UCSD-AML1 (cell line): ENCODE measurements around the gene FAM170B.

Experiments
- DNase-seq: peaks from one replicate; lab custom pipeline; 2025; ENCODE audit not compliant: unreplicated experiment; lab: John Stamatoyannopoulos, UW

Gene FAM170B

DNA sequence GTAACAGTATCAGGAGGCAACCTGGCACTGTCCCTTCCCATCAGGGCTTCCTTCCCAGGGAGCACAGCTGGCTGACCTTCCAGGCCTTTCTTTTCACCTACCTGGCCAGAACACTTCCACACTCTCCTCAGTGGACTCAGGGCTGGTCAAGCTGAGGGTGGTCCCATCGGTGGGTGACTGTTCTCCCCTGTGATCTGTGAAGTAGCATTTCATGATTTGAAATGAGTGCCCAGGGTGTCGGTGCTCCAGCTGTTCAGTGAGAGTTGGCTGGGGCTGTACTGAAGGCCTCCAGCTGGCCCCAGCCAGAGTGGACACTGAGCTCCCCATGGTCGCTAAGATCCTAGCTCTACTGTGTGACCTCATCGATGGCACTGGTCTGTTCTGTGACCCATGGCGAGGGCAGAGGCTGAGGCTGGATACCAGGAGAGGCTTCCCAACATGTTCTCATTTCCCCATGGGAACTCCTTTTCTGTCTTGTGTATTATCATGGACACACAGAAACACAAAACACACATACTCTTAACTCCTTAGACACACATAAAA is at the start of gene FAM170B:
FAM170B (minus strand) TSS at position 316 of the 543 bp plus-strand sequence; CDS start at position 213, 103 bp downstream.
- DNase-seq: no peak

GRCh38 chr10:49182776-49183175 is 49.0 kb upstream of the FAM170B start:
- no peak for DNase-seq

GRCh38 chr10:49180444-49180860 is 46.6 kb upstream of the FAM170B start:
- no peak for DNase-seq

- DNase-seq: no peak
These were observed 46.0 kb upstream of the FAM170B start for GRCh38 chr10:49179699-49180443.

- no peak for DNase-seq
These were observed 45.0 kb upstream of the FAM170B start for GRCh38 chr10:49178489-49179471.

DNA sequence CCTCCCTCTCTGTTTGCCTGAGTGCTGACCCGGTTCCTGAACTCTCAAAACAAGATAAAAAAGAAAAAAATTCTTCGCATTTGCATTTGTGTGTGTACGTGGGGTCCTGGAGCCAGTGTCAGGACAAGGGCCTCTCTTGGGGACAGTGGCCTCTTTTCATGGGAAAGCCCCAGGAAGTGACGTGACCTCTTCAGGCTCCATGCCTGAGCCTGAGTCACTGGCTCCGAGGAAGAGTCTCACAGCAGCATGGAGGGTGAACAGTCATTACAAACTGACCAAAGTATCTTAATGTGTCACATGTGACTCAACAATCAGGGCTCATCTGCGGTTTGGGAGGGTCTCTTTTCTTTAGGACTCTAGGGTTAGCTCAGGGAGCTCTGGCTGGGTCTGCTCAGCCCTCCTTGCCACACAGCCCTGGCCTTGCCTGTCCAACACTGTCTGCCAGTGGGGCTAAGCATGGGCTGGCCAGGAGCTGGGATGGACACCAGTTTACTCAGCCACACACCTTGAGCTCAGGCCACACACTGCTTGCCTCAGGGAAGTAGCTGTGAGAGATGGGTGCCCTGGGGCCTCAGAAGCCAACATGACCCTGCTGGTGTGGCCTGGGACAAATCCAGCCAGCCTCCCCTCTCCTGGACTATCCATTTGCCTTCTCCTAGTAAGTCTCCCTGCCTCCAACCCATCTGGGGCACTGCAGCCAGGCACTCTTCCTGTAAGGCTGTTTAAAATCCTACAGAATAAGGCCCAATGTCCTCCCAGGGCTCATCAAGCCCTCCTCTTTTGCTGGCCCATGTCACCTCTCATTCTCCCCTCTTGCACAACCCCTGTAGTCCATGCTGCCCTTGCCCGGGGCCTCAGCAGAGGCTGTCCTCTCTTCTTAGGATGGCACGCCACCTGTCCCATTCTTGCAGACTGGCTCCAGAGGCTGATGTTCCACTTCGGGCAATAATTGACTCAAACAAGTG is 43.9 kb upstream of the FAM170B start:
- peak; percentile 51 for DNase-seq

GRCh38 chr10:49176310-49177268 is 42.8 kb upstream of the FAM170B start:
- no peak for DNase-seq

DNA sequence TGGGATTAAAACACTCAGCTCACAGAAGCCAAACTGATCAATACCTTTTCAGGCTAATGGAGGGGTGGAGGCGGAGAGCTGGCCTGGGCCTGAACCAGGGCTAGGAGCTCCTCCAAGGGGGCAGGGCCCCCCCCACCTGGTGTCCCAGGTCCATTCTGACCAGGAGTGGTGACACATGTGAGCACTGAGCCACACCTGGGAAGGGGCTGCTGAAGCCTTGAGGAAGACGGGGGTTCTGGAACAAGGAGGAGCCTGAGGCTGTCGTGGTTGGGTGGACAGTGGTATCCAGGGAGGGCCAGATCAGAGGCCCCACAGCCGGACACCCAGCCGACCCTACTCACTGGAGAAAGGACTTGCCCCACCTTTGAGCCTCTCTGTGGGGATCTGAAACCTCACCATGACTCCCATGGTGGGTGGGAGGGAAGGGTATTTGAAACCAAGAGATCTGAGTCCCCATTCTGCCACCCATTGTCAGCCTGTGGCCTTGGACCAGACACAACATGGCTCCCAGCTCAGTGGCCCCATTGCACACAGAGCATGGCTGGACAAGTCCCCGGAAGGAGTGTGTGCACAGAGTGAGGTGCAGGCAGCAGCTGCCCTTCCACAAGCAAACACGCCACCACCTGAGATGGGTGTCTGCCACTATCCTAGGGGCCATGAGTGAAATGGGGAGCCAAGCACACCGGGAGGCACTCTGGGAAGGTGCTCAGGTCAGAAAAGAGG is 41.9 kb upstream of the FAM170B start:
- no peak for DNase-seq

DNA sequence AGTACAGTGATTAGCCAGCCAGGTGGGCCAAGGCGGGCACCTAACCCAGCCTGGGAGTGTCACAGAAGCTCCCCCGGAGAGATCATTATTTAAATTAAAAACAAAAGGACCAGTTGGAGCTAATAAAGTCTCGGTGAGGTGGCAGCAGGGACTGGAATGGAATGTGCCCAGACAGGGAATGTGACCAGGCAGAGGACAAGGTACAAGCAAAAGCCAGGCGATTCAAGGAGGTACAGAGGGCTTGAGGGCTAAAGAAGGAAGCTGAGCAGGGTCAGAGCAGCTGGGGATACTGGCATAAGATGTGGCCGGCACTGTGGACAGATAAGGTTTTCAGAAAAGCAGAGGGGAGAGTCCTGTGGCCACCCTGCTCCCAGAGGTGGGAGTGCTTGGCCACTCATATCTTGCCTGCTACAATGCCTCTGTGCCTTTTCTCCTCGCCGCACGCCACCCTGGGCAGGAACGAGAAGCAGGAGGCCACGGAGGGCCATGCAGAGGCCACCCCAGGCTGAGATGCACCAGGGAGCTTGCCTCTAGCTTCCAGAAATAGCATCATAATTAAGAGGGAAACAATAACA is 41.2 kb upstream of the FAM170B start:
- no peak for DNase-seq

DNA sequence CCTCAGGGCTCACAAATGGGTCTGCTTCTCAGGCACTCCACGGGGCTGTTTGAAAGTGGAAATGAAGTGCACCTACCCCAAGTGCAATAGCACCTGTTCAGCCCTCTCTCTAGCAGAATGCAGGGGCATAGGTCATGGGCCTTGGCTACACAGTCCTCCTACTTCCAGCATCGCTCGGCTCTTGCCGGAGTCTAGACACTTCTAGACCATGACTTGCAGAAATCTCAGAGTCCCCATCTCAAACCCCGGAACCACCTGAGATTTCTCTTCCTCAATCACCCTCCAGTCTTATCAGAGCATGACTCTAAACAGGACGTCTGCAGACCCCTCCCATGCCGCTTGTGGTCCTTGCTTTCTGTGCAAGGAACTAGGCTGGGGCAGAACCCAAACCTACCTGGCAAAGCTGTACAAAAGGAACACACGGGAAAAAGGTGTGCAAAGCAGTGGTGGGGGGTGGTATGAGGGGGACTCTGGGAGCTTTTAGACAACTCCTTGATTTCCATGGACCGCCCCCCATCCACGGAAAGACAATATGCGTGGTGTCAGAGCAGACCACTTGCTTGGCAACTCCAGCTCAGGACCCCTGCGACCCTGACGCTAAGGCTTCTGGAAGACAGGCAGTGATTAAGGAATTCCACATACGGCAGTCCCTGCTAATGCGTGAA is 40.6 kb upstream of the FAM170B start:
- no peak for DNase-seq

GRCh38 chr10:49173853-49174252 is 40.0 kb upstream of the FAM170B start:
- DNase-seq: no peak

DNA sequence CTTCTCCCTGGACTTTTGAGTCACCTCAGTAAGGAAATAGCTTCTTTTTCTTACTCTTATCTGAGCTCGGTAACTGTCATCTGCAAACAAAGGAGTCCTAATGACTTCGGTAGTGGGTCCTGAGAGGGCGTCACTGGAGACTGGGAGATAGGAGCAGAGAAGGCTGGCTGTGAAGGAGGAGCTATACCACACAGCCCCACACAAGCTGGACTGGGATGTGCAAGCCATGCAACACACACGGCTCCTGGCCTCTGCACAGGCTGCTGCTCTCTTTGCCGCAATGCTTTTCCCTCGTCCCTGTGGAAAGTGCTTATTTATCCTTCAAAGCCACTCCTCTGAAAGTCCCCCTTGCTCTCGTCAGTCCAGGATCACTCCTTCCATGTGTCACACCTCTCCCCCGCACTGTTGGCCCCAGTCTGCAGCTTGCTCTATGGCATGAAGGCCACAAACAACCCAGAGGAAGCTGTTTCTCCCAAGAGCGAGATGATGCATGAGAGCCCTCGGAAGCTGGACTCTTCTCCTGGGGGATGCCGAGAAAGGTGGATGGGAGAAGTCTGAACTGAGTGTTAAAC is 39.5 kb upstream of the FAM170B start:
- DNase-seq: no peak

- DNase-seq: no peak
These were observed 38.9 kb upstream of the FAM170B start for GRCh38 chr10:49172777-49173132.

GRCh38 chr10:49172061-49172776 is 38.4 kb upstream of the FAM170B start:
- DNase-seq: no peak

DNA sequence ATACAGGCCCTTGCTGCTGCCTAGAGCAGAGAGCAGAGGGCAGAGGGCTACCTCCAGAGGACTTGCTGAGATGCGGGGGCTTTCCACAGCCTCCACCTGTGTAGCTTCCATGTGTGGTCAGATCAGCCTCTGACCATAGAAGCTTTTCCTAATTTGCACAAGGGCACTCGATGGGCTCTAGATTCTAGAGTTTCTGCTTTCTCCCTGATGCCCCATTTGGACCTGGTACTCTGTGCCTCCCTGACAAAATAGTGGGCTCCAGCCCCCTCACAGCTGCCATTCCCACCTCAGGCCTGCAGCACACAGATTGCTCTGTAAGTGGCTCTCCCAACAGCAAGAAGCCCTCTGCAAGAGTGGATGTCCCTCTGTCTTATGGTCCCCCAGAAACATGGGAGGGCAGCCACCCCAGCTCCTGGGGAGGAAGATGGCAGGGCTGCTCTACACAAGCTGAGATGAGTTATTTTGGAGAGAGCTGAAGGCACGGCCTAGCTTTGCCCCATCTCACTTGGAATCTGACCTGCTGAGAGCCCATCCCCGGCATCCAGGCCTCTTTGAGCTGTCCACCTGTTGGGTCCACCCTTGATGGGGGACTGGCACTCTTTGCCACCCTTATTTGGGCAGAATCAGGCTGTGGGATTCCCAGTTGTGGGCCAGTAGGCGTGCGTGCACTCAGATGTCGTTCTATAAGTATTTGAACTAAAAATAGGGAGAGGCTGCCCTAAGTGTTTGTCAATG is 37.7 kb upstream of the FAM170B start:
- DNase-seq: no peak

GRCh38 chr10:49170632-49171325 is 37.0 kb upstream of the FAM170B start:
- no peak for DNase-seq
